Stomach (tissue), 4 donors: ENCODE results near the gene KRTAP6-2.

Experiments
- CTCF ChIP-seq, 7 experiments: fragments of 450-650 bp in 4 of 7; fragments of 200-600 bp in 3 of 7; sonication (generic) in 3 of 7; IDR thresholded peaks; one replicate each; pipeline ENCODE4 v1.5.1; 2016 to 2019; ENCODE audit warnings: antibody characterized with exemption in 7 of 7, control low read depth in 2 of 7, mild to moderate bottlenecking in 1 of 7
- EP300 ChIP-seq: sonication (generic); formaldehyde crosslinking; IDR thresholded peaks from one replicate; pipeline ENCODE4 v1.6.1; 2017; ENCODE audit warnings: antibody characterized with exemption
- POLR2A ChIP-seq, 4 donors: fragments of 450-650 bp; IDR thresholded peaks; one replicate each; pipeline ENCODE4 v1.6.1; 2016; ENCODE audit warnings: antibody characterized with exemption in 4 of 4, control low read depth in 2 of 4, mild to moderate bottlenecking in 1 of 4, moderate library complexity in 1 of 4

- TF ChIP-seq CTCF (IDR thresholded peaks at IDR 0.05) (no peak), POLR2A (IDR thresholded peaks at IDR 0.05) (no peak), EP300 (no peak)
Measured at GRCh38 chr21:30577766-30578165, 20.9 kb downstream of the KRTAP6-2 start.
